Dermis lymphatic vessel endothelial cell (primary cell): ENCODE measurements around the gene NEK6. TPM values are rescaled to one million over a fixed set of nuclear protein-coding genes. Genes with fewer than 3 reads are reported as not detected.

ENCODE experiments used
- total RNA-seq: library from RNA; depleted of rRNA; stranded (reverse); fragments of >200 nt; gene quantifications from 2 replicates; pipeline ENCODE4 v1.2.1, GENCODE V29; 2014

Gene NEK6
- total RNA-seq, result 13.2 and 14.8 TPM in 2 replicates

DNA sequence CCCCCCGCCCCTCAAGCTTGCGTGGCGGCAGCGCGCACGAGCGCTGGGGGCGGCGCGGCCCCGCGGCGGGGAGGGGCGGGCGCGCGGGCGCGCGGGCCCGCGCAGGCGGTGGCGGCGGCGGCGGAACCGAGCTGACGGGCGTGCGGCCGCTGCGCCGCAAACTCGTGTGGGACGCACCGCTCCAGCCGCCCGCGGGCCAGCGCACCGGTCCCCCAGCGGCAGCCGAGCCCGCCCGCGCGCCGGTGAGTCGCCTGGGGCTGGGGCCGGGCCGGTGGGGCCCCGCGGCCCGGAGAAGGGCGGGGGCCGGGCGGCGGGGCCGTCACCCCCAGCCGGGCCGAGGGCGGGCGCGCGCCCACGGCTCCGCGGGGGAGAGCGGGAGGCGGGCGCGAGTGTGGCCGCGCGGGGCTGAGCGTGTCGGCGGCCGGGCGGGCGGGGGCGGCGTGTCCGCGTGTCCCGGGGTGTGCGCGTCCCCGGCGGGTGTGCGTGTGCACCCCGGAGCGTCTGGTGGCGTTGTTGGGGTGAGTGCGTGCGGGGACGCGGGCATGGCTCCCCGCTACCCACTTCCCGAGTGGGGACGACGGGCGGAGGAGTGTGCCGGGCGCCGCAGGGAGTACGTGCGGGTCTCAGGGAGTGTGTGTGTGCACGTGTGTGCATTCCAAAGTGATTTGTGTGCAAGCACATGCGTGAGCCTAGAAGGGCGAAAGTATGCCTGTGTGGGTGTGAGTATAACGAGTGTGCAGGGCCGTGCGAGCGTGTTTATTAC lies at the start of gene NEK6:
NEK6 (plus strand) TSS at position 106 of the 763 bp plus-strand sequence. CDS start 44,016 bp downstream, outside the sequence.

Other genes starting within 250 kb of the NEK6 start
- gene LHX2, start 246.2 kb upstream of the NEK6 start, total RNA-seq, result not detected in 2 replicates
- 167 and 197 TPM in 2 replicates for gene PSMB7, start 157.5 kb downstream of the NEK6 start, total RNA-seq
- not detected in 2 replicates for gene ADGRD2, start 192.5 kb downstream of the NEK6 start, total RNA-seq
- gene NR5A1, start 249.4 kb downstream of the NEK6 start, total RNA-seq, result not detected in 2 replicates